ENCODE measurements around the gene PCNX2. TPM values are rescaled to one million over a fixed set of nuclear protein-coding genes. Genes with fewer than 3 reads are reported as not detected.

The PCNX2 gene
- total RNA-seq, 1 experiment from 2014 or later, result 50.8 TPM

DNA sequence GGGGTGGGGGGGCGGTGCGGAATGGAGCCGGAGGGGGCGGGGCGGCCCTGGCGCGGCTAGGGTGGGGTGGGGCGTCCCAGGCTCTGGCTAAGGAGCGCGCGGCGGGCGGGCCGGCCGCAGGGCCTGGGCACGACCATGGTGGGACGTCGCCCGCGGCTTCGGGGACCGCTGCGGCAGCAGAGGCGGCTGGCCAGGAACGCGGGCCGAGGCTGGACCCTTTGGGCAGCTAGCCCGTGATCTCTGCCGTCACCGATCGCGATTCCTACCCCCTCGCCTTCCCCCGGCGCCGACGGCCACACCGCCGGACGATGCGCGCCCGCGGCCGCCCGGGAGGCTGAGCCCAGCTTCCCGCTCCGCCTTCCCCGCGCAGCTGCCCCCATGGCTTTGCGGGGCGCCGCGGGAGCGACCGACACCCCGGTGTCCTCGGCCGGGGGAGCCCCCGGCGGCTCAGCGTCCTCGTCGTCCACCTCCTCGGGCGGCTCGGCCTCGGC lies 32.2 kb upstream of the PCNX2 start, which contains the start of gene MAP3K21 (continued):
- TF ChIP-seq, protein P1, sequence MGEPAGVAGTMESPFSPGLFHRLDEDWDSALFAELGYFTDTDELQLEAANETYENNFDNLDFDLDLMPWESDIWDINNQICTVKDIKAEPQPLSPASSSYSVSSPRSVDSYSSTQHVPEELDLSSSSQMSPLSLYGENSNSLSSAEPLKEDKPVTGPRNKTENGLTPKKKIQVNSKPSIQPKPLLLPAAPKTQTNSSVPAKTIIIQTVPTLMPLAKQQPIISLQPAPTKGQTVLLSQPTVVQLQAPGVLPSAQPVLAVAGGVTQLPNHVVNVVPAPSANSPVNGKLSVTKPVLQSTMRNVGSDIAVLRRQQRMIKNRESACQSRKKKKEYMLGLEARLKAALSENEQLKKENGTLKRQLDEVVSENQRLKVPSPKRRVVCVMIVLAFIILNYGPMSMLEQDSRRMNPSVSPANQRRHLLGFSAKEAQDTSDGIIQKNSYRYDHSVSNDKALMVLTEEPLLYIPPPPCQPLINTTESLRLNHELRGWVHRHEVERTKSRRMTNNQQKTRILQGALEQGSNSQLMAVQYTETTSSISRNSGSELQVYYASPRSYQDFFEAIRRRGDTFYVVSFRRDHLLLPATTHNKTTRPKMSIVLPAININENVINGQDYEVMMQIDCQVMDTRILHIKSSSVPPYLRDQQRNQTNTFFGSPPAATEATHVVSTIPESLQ (CRISPR knock-in tag; IDR thresholded peaks at IDR 0.05), result no peak
- TF ChIP-seq HMGA2 (CRISPR knock-in tag; IDR thresholded peaks at IDR 0.05), result no peak
- no peak for TF ChIP-seq TEAD4 (CRISPR knock-in tag; IDR thresholded peaks at IDR 0.05)
- no peak for TF ChIP-seq ZSCAN18 (CRISPR knock-in tag; IDR thresholded peaks at IDR 0.05)
- 0 out of 2 replicates have a peak, but pooled peaks have one; percentile 7 for TF ChIP-seq MAX (CRISPR knock-in tag; IDR thresholded peaks at IDR 0.05)
- TF ChIP-seq, protein P2, sequence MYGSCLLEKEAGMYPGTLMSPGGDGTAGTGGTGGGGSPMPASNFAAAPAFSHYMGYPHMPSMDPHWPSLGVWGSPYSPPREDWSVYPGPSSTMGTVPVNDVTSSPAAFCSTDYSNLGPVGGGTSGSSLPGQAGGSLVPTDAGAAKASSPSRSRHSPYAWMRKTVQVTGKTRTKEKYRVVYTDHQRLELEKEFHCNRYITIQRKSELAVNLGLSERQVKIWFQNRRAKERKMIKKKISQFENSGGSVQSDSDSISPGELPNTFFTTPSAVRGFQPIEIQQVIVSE (CRISPR knock-in tag; IDR thresholded peaks at IDR 0.05; ENCODE audit: borderline replicate concordance), result no peak
- no peak for TF ChIP-seq CREM (CRISPR knock-in tag; IDR thresholded peaks at IDR 0.05)
- TF ChIP-seq, protein P3, sequence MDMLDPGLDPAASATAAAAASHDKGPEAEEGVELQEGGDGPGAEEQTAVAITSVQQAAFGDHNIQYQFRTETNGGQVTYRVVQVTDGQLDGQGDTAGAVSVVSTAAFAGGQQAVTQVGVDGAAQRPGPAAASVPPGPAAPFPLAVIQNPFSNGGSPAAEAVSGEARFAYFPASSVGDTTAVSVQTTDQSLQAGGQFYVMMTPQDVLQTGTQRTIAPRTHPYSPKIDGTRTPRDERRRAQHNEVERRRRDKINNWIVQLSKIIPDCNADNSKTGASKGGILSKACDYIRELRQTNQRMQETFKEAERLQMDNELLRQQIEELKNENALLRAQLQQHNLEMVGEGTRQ (CRISPR knock-in tag; IDR thresholded peaks at IDR 0.05), result no peak
- TF ChIP-seq, protein P4, sequence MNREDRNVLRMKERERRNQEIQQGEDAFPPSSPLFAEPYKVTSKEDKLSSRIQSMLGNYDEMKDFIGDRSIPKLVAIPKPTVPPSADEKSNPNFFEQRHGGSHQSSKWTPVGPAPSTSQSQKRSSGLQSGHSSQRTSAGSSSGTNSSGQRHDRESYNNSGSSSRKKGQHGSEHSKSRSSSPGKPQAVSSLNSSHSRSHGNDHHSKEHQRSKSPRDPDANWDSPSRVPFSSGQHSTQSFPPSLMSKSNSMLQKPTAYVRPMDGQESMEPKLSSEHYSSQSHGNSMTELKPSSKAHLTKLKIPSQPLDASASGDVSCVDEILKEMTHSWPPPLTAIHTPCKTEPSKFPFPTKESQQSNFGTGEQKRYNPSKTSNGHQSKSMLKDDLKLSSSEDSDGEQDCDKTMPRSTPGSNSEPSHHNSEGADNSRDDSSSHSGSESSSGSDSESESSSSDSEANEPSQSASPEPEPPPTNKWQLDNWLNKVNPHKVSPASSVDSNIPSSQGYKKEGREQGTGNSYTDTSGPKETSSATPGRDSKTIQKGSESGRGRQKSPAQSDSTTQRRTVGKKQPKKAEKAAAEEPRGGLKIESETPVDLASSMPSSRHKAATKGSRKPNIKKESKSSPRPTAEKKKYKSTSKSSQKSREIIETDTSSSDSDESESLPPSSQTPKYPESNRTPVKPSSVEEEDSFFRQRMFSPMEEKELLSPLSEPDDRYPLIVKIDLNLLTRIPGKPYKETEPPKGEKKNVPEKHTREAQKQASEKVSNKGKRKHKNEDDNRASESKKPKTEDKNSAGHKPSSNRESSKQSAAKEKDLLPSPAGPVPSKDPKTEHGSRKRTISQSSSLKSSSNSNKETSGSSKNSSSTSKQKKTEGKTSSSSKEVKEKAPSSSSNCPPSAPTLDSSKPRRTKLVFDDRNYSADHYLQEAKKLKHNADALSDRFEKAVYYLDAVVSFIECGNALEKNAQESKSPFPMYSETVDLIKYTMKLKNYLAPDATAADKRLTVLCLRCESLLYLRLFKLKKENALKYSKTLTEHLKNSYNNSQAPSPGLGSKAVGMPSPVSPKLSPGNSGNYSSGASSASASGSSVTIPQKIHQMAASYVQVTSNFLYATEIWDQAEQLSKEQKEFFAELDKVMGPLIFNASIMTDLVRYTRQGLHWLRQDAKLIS (CRISPR knock-in tag; IDR thresholded peaks at IDR 0.05; ENCODE audit: borderline replicate concordance), result no peak
- no peak for TF ChIP-seq OVOL2 (CRISPR knock-in tag; IDR thresholded peaks at IDR 0.05; ENCODE audit: borderline replicate concordance)
- TF ChIP-seq ESRRA (CRISPR knock-in tag; IDR thresholded peaks at IDR 0.05; ENCODE audit: borderline replicate concordance), result no peak
- TF ChIP-seq EMX1 (CRISPR knock-in tag; IDR thresholded peaks at IDR 0.05), result no peak
- TF ChIP-seq, protein P5, sequence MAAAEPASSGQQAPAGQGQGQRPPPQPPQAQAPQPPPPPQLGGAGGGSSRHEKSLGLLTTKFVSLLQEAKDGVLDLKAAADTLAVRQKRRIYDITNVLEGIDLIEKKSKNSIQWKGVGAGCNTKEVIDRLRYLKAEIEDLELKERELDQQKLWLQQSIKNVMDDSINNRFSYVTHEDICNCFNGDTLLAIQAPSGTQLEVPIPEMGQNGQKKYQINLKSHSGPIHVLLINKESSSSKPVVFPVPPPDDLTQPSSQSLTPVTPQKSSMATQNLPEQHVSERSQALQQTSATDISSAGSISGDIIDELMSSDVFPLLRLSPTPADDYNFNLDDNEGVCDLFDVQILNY (CRISPR knock-in tag; IDR thresholded peaks at IDR 0.05), result no peak; the same call in 1 of the 2 replicates
- TF ChIP-seq, protein P6, sequence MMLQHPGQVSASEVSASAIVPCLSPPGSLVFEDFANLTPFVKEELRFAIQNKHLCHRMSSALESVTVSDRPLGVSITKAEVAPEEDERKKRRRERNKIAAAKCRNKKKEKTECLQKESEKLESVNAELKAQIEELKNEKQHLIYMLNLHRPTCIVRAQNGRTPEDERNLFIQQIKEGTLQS (CRISPR knock-in tag; conservative IDR thresholded peaks at IDR 0.05), result no peak
- TF ChIP-seq GABPB1 (CRISPR knock-in tag; IDR thresholded peaks at IDR 0.05), result no peak
- TF ChIP-seq SP1 (CRISPR knock-in tag; conservative IDR thresholded peaks at IDR 0.05), result peak; percentile 45; the same call in 1 of the 2 replicates
- TF ChIP-seq ZBTB21 (CRISPR knock-in tag; IDR thresholded peaks at IDR 0.05; ENCODE audit: borderline replicate concordance), result no peak
- TF ChIP-seq ZNF423 (CRISPR knock-in tag; IDR thresholded peaks at IDR 0.05), result no peak
- TF ChIP-seq NFYB (CRISPR knock-in tag; conservative IDR thresholded peaks at IDR 0.05; ENCODE audit: low read depth), result no peak
- TF ChIP-seq, protein P7, sequence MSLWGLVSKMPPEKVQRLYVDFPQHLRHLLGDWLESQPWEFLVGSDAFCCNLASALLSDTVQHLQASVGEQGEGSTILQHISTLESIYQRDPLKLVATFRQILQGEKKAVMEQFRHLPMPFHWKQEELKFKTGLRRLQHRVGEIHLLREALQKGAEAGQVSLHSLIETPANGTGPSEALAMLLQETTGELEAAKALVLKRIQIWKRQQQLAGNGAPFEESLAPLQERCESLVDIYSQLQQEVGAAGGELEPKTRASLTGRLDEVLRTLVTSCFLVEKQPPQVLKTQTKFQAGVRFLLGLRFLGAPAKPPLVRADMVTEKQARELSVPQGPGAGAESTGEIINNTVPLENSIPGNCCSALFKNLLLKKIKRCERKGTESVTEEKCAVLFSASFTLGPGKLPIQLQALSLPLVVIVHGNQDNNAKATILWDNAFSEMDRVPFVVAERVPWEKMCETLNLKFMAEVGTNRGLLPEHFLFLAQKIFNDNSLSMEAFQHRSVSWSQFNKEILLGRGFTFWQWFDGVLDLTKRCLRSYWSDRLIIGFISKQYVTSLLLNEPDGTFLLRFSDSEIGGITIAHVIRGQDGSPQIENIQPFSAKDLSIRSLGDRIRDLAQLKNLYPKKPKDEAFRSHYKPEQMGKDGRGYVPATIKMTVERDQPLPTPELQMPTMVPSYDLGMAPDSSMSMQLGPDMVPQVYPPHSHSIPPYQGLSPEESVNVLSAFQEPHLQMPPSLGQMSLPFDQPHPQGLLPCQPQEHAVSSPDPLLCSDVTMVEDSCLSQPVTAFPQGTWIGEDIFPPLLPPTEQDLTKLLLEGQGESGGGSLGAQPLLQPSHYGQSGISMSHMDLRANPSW (CRISPR knock-in tag; conservative IDR thresholded peaks at IDR 0.05; ENCODE audit: low read depth), result no peak
- TF ChIP-seq E2F1 (CRISPR knock-in tag; IDR thresholded peaks at IDR 0.05), result no peak
- TF ChIP-seq NR3C1 (CRISPR knock-in tag; conservative IDR thresholded peaks at IDR 0.05; ENCODE audit: low read depth), result no peak
- TF ChIP-seq JUN (CRISPR knock-in tag; IDR thresholded peaks at IDR 0.05), result 0 out of 2 replicates have a peak, but pooled peaks have one; percentile 2
- no peak for TF ChIP-seq NFATC4 (CRISPR knock-in tag; IDR thresholded peaks at IDR 0.05)
- TF ChIP-seq ZNF121 (CRISPR knock-in tag; IDR thresholded peaks at IDR 0.05), result no peak
- TF ChIP-seq TEAD1 (CRISPR knock-in tag; IDR thresholded peaks at IDR 0.05), result 0 out of 2 replicates have a peak, but pooled peaks have one; percentile 33

Data from WTC11 (cell line).